Skeletal muscle satellite cell (primary cell): Measurements from ENCODE around the gene SEL1L2. TPM values are rescaled to one million over a fixed set of nuclear protein-coding genes. Genes with fewer than 3 reads are reported as not detected.

Source experiments
- H3K27me3 ChIP-seq: 2 replicates; pipeline ENCODE4 v1.7.0; 2013; ENCODE audit warnings: low read length; ENCODE audit not compliant: control insufficient read depth, insufficient read depth
- H3K36me3 ChIP-seq: 2 replicates; pipeline ENCODE4 v1.7.0; 2013; ENCODE audit warnings: mild to moderate bottlenecking, control low read depth, low read length; ENCODE audit not compliant: insufficient read depth
- H3K4me1 ChIP-seq: 2 replicates; pipeline ENCODE4 v1.7.0; 2013; ENCODE audit warnings: low read length; ENCODE audit not compliant: control insufficient read depth, insufficient read depth
- H3K4me2 ChIP-seq: 2 replicates; pipeline ENCODE4 v1.7.0; 2013; ENCODE audit warnings: mild to moderate bottlenecking, low read length
- H3K4me3 ChIP-seq: 2 replicates; pipeline ENCODE4 v1.7.0; 2013; ENCODE audit warnings: low read length
- H3K9ac ChIP-seq: 2 replicates; pipeline ENCODE4 v1.7.0; 2013; ENCODE audit warnings: mild to moderate bottlenecking, low read depth, low read length, moderate library complexity
- H3K9me3 ChIP-seq: replicated peaks from 2 replicates; pipeline ENCODE4 v1.7.0; 2013; ENCODE audit warnings: mild to moderate bottlenecking, control low read depth, low read length
- small RNA-seq: library from RNA; depleted of rRNA; stranded (forward); fragments of <200 nt; gene quantifications from one replicate; pipeline ENCODE3, GENCODE V24; 2012

SEL1L2 gene

DNA sequence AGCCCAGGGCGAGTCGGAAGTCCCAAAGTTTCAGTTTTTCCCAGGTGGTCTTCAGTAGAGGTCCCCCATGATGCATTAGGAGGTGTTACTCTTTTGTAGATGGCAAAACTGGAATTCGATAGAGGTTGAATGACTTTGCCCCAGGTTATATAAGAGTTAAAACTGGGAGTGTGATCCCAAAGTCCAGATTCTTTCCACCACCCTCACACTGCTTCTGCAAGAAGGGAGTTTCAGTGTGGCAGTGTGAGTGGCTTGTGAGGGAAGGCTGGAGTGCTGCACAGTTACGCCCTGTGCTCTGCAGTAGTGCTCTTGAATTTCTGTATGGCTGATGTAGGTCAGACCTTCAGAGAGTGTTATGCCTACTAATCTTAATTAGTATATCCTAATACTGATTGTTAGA lies 175.7 kb downstream of the SEL1L2 start:
- Histone ChIP-seq H3K4me2 (no peak overlapping the region), H3K36me3 (peaks cover 80% of the 10 kb centered on the region), H3K9ac (no peak overlapping the region), H3K27me3 (no peaks in the 10 kb centered on the region), H3K9me3 (no peaks in the 10 kb centered on the region), H3K4me3 (no peak overlapping the region), H3K4me1 (peaks cover 12% of the 10 kb centered on the region)

- Histone ChIP-seq H3K4me2 (no peak overlapping the region), H3K4me1 (peaks cover 12% of the 10 kb centered on the region), H3K27me3 (no peaks in the 10 kb centered on the region), H3K4me3 (no peak overlapping the region), H3K9ac (no peak overlapping the region), H3K36me3 (peaks cover 88% of the 10 kb centered on the region), H3K9me3 (no peaks in the 10 kb centered on the region)
Measured at GRCh38 chr20:13813910-13814309, 176.5 kb downstream of the SEL1L2 start.

GRCh38 chr20:13810446-13810845 lies 180.0 kb downstream of the SEL1L2 start:
- no peak overlapping the region for H3K4me3 ChIP-seq
- no peaks in the 10 kb centered on the region for H3K9me3 ChIP-seq
- H3K9ac ChIP-seq, result no peak overlapping the region
- H3K4me2 ChIP-seq, result no peak overlapping the region
- no peaks in the 10 kb centered on the region for H3K27me3 ChIP-seq
- peaks cover 80% of the 10 kb centered on the region for H3K36me3 ChIP-seq
- H3K4me1 ChIP-seq, result no peaks in the 10 kb centered on the region

DNA sequence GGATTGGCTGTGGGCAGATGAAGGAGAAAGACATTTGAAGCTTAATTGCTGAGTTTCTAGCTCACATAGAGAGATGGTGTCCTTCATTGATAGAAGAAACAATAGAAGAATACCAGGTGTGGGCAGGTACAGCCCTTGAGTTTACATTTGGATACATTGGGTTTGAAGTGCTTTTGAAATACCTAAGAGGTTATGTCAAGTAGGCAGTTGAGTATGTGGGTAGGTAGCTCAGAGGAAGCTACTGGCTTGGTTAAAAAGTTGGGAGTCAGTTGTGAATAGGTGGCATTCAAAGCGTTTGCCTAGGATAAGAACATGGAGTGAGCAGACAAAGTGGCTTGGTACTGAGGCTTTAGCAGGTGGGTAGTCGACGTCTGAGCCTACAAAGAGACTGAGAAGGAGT lies 180.6 kb downstream of the SEL1L2 start:
- H3K4me3 ChIP-seq, result no peak overlapping the region
- no peaks in the 10 kb centered on the region for H3K9me3 ChIP-seq
- H3K4me1 ChIP-seq, result no peaks in the 10 kb centered on the region
- no peaks in the 10 kb centered on the region for H3K27me3 ChIP-seq
- no peak overlapping the region for H3K9ac ChIP-seq
- peaks cover 75% of the 10 kb centered on the region for H3K36me3 ChIP-seq
- H3K4me2 ChIP-seq, result no peak overlapping the region

- peaks cover 74% of the 10 kb centered on the region for H3K36me3 ChIP-seq
- no peaks in the 10 kb centered on the region for H3K27me3 ChIP-seq
Measured at GRCh38 chr20:13809373-13809772, 181.0 kb downstream of the SEL1L2 start.

DNA sequence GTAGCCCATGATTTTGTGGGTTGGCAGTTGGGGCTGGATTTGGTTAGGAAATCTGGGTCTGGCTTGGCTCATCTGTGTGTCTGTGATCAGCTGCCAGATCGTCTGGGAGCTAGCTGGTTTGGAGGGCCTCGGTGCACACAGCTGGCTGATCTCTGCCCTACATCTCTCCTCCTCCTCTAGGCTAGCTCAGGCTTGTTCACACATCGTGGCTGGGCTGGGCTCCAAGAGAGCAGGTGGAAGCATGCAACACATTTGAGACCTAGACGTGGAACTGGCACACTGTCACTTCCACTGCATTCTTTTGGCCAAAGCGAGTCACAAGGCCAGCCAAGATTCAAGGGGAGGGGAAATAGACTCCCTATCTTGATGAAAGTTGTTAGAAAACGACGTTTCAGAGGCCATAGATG lies 189.7 kb downstream of the SEL1L2 start:
- Histone ChIP-seq H3K4me3 (no peak overlapping the region), H3K27me3 (no peaks in the 10 kb centered on the region), H3K36me3 (peaks cover 57% of the 10 kb centered on the region)

More at GRCh38 chr20:13809373-13809772, 181.0 kb downstream of the SEL1L2 start:
- no peaks in the 10 kb centered on the region for H3K9me3 ChIP-seq
- no peak overlapping the region for H3K9ac ChIP-seq
- H3K4me3 ChIP-seq, result no peak overlapping the region
- no peak overlapping the region for H3K4me2 ChIP-seq
- H3K4me1 ChIP-seq, result no peaks in the 10 kb centered on the region

GRCh38 chr20:13799974-13800373 lies 190.4 kb downstream of the SEL1L2 start:
- H3K36me3 ChIP-seq, result peaks cover 62% of the 10 kb centered on the region
- no peak overlapping the region for H3K4me3 ChIP-seq
- no peaks in the 10 kb centered on the region for H3K27me3 ChIP-seq
- no peaks in the 10 kb centered on the region for H3K9me3 ChIP-seq
- H3K4me1 ChIP-seq, result peaks cover 13% of the 10 kb centered on the region
- H3K4me2 ChIP-seq, result no peak overlapping the region
- H3K9ac ChIP-seq, result no peak overlapping the region

More for the DNA sequence above, 189.7 kb downstream of the SEL1L2 start:
- H3K9me3 ChIP-seq, result no peaks in the 10 kb centered on the region
- no peak overlapping the region for H3K9ac ChIP-seq
- H3K4me2 ChIP-seq, result no peak overlapping the region
- H3K4me1 ChIP-seq, result peaks cover 13% of the 10 kb centered on the region

Small RNAs within 50 kb of the gene (small RNA-seq; reads per million reads assigned to genes)
- gene RNU6-278P (not detected), gene RPS3P1 (not detected)
